Activated CD8-positive, alpha-beta T cell treated with anti-CD3 and anti-CD28 coated beads, Interleukin-2, amount 10 ng/mL, durations not matched to agents 7 days and 5 days (primary cell): ENCODE measurements around the gene F2RL2. TPM values are rescaled to one million over a fixed set of nuclear protein-coding genes. Genes with fewer than 3 reads are reported as not detected.

ENCODE experiments used
- ATAC-seq: fragments of 150-1000 bp; cut with Tn5 transposase; one replicate; pipeline ENCODE4 v1.10.0; 2021; ENCODE audit warnings: moderate library complexity
- CTCF ChIA-PET: fragments of 350-600 bp; sonication (Branson Sonifier 250); formaldehyde crosslinking; loops from one replicate; lab custom pipeline; 2021; ENCODE audit warnings: antibody characterized with exemption; lab: Charles Lee
- POLR2A ChIA-PET: fragments of 350-600 bp; sonication (Branson Sonifier 250); formaldehyde crosslinking; loops from one replicate; lab custom pipeline; 2021; ENCODE audit warnings: antibody characterized with exemption; lab: Charles Lee
- DNase-seq: peaks from one replicate; pipeline ENCODE4 v3.0.0-alpha.2; 2020
- H3K27ac Mint-ChIP-seq: one replicate; pipeline ENCODE4 v1.8.0; 2021; ENCODE audit warnings: mild to moderate bottlenecking, mixed read lengths
- H3K27me3 Mint-ChIP-seq: one replicate; pipeline ENCODE4 v1.8.0; 2021; ENCODE audit warnings: low read depth, mixed read lengths
- H3K36me3 Mint-ChIP-seq: one replicate; pipeline ENCODE4 v1.8.0; 2021; ENCODE audit warnings: low read depth, mixed read lengths
- H3K4me1 Mint-ChIP-seq: one replicate; pipeline ENCODE4 v1.8.0; 2021; ENCODE audit warnings: low read depth, mixed read lengths
- H3K4me3 Mint-ChIP-seq: one replicate; pipeline ENCODE4 v1.8.0; 2021; ENCODE audit warnings: mild to moderate bottlenecking, mixed read lengths
- H3K9me3 Mint-ChIP-seq: one replicate; pipeline ENCODE4 v1.8.0; 2022; ENCODE audit warnings: mixed read lengths; ENCODE audit not compliant: insufficient read depth
- total RNA-seq, 2 experiments: library from RNA; stranded (reverse); gene quantifications; one replicate each; pipeline ENCODE4 v1.2.3, GENCODE V29; 2021

The F2RL2 gene
- total RNA-seq, 2 experiments from 2014 or later, result not detected

- peaks cover 4% of the 10 kb centered on the region for H3K36me3 Mint-ChIP-seq
- no peak overlapping the region for H3K27ac Mint-ChIP-seq
- ChIA-PET CTCF (interaction anchor here (0.5 to 5.0 kb wide), 25 partner anchors 9 to 408 kb away, joined by 3 to 64 read pairs (median 4); partner anchors contain the start of gene IQGAP2), POLR2A (interaction anchor here (0.6 to 1.9 kb wide), 4 partner anchors 175 to 194 kb away, joined by 3 to 9 read pairs (median 3); partner anchors contain the start of gene IQGAP2)
- H3K27me3 Mint-ChIP-seq, result no peaks in the 10 kb centered on the region
- ATAC-seq, result no peak
- H3K4me3 Mint-ChIP-seq, result no peak overlapping the region
- H3K9me3 Mint-ChIP-seq, result no peaks in the 10 kb centered on the region
- H3K4me1 Mint-ChIP-seq, result peaks cover 2% of the 10 kb centered on the region
- DNase-seq, result no peak
Observed at GRCh38 chr5:76583163-76584047, 39.8 kb downstream of the F2RL2 start.

DNA sequence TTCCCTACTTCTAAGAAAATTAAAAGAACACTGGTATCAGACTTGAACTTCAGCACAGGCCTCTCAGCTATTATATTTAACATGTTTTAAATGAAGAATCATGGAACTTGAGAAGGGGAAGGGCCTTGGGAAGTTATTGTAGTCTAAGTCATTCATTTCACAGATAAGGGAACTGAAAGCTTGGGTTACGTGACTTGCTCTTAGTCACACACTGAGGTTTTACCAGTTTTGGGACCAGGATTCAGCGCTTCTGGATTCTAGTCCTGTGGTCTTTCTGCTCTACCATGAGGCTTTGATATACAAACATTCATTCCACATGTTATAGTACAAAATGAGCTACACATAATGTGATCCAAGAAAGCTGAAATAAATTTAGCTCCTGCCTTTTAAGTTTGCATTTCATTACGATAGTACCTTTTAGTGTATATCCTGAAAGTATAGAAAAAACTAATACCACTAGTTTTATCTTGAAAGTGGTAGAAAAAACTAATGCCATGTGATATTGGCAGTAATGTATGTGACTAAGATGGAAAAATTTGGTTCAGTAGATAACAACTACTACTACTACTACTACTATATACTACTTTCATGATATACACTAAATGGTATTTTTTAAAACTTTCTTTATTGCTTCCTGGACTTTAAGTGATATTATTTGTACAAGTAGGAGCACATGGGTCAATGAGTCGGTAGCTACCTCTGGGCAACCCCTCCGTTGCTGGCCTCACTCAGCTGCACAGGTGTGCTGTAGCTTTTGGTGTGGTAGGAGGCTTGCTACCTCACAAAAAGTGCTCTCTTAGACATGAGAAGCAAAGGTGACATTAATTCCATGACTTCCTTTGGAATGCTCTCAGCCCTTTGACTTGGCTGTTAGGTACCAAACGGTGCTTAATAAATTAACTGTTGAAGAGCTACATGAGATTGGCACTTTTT is 40.7 kb downstream of the F2RL2 start:
- Mint-ChIP-seq H3K4me3 (no peak overlapping the region), H3K36me3 (peaks cover 4% of the 10 kb centered on the region), H3K27me3 (no peaks in the 10 kb centered on the region), H3K27ac (no peak overlapping the region), H3K9me3 (no peaks in the 10 kb centered on the region), H3K4me1 (peaks cover 2% of the 10 kb centered on the region)
- ChIA-PET CTCF (interaction anchor here (0.7 to 5.0 kb wide), 24 partner anchors 8 to 1084 kb away, joined by 3 to 64 read pairs (median 4); partner anchors contain the start of gene IQGAP2), POLR2A (interaction anchor here (0.9 to 1.9 kb wide), 3 partner anchors 39 to 178 kb away, joined by 3 to 9 read pairs (median 3); partner anchors contain the start of gene IQGAP2)
- no peak for DNase-seq
- ATAC-seq, result no peak

GRCh38 chr5:76580981-76581380 is 42.2 kb downstream of the F2RL2 start:
- peaks cover 2% of the 10 kb centered on the region for H3K4me1 Mint-ChIP-seq
- ATAC-seq (no peak), DNase-seq (no peak)
- no peak overlapping the region for H3K4me3 Mint-ChIP-seq
- no peaks in the 10 kb centered on the region for H3K27me3 Mint-ChIP-seq
- H3K27ac Mint-ChIP-seq, result no peak overlapping the region
- POLR2A ChIA-PET, result no interaction called here
- CTCF ChIA-PET, result interaction anchor here (3.9 to 5.0 kb wide), 4 partner anchors 33 to 194 kb away, joined by 19 to 64 read pairs (median 36); partner anchors contain the start of gene IQGAP2
- no peaks in the 10 kb centered on the region for H3K9me3 Mint-ChIP-seq
- H3K36me3 Mint-ChIP-seq, result peaks cover 4% of the 10 kb centered on the region

DNA sequence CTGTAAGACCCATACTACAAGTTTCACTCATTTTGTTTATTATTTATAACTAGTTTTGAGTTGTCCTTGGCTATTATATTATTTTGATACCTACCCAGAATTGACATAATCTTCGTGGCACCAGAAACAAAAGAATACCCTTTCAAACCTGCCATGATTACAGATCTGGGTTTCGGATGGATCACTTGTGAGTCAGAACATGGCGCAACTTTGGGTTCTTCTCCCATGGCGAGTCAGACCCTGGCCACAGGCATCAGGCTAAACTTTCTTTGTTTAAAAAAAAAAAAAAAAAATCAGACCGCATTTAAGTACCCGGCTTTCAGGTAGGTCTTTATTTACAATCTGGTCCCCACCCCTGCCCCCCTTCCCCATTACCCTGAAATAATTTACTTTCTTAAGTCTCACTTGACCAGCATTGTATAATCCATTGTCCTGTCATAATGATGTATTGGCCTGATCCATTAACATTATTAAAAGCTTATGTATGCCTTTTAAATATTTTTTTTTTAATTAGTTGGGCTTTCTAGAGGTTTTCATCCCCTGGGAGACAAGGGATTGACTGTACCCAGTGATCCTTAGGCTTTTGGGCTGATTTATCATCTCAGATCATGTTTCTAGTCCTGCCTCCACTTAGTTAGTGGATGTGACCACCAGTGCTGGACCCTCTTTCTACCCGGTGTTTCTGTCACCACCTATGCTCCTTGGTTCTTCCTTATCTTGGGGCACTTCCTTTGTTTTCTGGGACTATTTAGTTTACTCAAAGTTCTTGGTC is 43.9 kb downstream of the F2RL2 start:
- DNase-seq, result no peak
- Mint-ChIP-seq H3K27ac (no peak overlapping the region), H3K4me1 (peaks cover 2% of the 10 kb centered on the region), H3K9me3 (no peaks in the 10 kb centered on the region), H3K27me3 (no peaks in the 10 kb centered on the region), H3K36me3 (peaks cover 1% of the 10 kb centered on the region), H3K4me3 (no peak overlapping the region)
- ChIA-PET POLR2A (no interaction called here), CTCF (interaction anchor here (1.5 kb wide), 1 partner anchor 176 kb away, joined by 5 read pairs; no protein-coding TSS in a partner anchor)
- ATAC-seq, result no peak

DNA sequence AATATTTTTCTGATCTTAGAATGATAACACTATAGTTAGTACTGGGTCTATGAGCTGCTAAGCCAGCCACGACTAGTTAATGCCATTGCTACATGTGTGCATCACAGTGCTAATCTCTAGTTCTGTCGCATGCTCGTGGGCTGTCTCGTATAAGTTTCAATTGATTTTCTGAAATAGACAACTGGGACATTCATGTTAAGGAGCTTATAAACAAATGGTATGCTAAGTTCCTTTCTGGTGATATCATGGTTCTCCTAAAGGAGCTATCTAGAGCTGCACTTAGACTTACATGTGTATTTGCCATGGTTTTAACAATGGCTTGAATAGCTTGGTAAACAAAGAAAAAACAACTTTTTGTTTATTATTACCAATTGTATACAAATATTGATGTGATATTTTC is 46.2 kb downstream of the F2RL2 start:
- ChIA-PET CTCF (interaction anchor here (1.3 to 1.6 kb wide), 4 partner anchors 9 to 63 kb away, joined by 3 to 6 read pairs (median 4); no protein-coding TSS in a partner anchor), POLR2A (no interaction called here)
- ATAC-seq (no peak), DNase-seq (no peak)
- Mint-ChIP-seq H3K9me3 (no peaks in the 10 kb centered on the region), H3K36me3 (peaks cover 1% of the 10 kb centered on the region), H3K27ac (no peak overlapping the region), H3K4me1 (no peaks in the 10 kb centered on the region), H3K4me3 (no peak overlapping the region), H3K27me3 (no peaks in the 10 kb centered on the region)

GRCh38 chr5:76576450-76576849 is 46.8 kb downstream of the F2RL2 start:
- POLR2A ChIA-PET, result no interaction called here
- Mint-ChIP-seq H3K27me3 (no peaks in the 10 kb centered on the region), H3K9me3 (no peaks in the 10 kb centered on the region), H3K4me3 (no peak overlapping the region), H3K36me3 (peaks cover 5% of the 10 kb centered on the region), H3K4me1 (no peaks in the 10 kb centered on the region), H3K27ac (no peak overlapping the region)
- ATAC-seq (no peak), DNase-seq (no peak)
- CTCF ChIA-PET, result interaction anchor here (1.3 to 1.4 kb wide), 2 partner anchors 9 to 64 kb away, joined by 3 to 4 read pairs; no protein-coding TSS in a partner anchor

DNA sequence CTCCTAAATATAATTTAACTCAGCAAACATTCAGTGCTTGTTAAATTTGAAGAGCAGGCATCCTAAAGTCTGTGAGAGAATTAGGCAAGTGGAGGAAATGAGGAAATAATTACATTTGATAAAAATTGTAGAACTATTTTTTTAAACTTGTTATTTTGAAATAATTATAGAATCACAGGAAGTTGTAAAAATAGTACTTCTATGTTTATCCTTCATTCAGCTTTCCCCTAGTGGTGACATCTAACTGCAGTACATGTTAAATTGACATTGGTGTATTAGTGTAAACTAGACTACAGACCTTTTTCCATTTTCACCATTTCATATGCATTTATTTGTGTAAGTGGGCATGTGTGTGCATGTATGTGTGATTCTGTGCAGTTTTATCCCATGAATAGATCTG is 51.6 kb downstream of the F2RL2 start:
- no peak overlapping the region for H3K27ac Mint-ChIP-seq
- H3K36me3 Mint-ChIP-seq, result peaks cover 12% of the 10 kb centered on the region
- H3K9me3 Mint-ChIP-seq, result no peaks in the 10 kb centered on the region
- DNase-seq (no peak), ATAC-seq (no peak)
- no peak overlapping the region for H3K4me3 Mint-ChIP-seq
- H3K4me1 Mint-ChIP-seq, result no peaks in the 10 kb centered on the region
- CTCF ChIA-PET, result interaction anchor here (1.1 to 1.9 kb wide), 3 partner anchors 24 to 168 kb away, joined by 4 to 6 read pairs (median 5); partner anchors contain the start of gene IQGAP2
- POLR2A ChIA-PET, result interaction anchor here (0.7 kb wide), 1 partner anchor 930 kb away, joined by 5 read pairs; no protein-coding TSS in a partner anchor
- H3K27me3 Mint-ChIP-seq, result no peaks in the 10 kb centered on the region

DNA sequence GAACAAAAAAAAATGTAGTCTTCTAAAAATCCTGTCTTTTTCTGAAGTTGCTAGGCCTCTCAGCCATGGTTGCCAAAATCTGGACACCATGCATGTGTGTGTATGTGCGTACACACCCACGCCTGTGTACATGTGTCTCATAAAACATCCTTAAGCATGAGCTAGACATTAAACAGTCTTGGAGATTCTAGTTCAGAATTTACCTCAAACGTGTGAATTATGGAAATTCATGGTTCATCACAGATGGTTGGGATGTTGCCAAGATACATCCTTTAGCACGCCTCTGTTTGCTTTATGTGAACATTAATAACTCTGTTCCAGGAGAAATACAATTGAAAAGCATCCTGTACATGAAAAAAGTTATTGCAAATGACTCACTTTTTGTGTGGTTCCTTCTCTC is 53.0 kb downstream of the F2RL2 start:
- no peaks in the 10 kb centered on the region for H3K9me3 Mint-ChIP-seq
- DNase-seq, result no peak
- no peaks in the 10 kb centered on the region for H3K27me3 Mint-ChIP-seq
- H3K27ac Mint-ChIP-seq, result no peak overlapping the region
- H3K4me3 Mint-ChIP-seq, result no peak overlapping the region
- peaks cover 21% of the 10 kb centered on the region for H3K36me3 Mint-ChIP-seq
- ChIA-PET CTCF (interaction anchor here (1.9 kb wide), 1 partner anchor 23 kb away, joined by 6 read pairs; no protein-coding TSS in a partner anchor), POLR2A (no interaction called here)
- H3K4me1 Mint-ChIP-seq, result no peaks in the 10 kb centered on the region
- no peak for ATAC-seq
